C4-2B (cell line): ENCODE measurements around the gene IL1RAPL2.

ENCODE experiments used
- H3K27ac ChIP-seq: fragments of 450-650 bp; 2 replicates; pipeline ENCODE4 v1.5.1; 2017
- ZFX ChIP-seq: fragments of 450-650 bp; IDR thresholded peaks from 2 replicates; pipeline ENCODE4 v1.6.1; 2017
- TF ChIP-seq, protein P1 (sequence below): fragments of 450-650 bp; conservative IDR thresholded peaks from 2 replicates; pipeline ENCODE4 v1.5.1; 2017; ENCODE audit warnings: mild to moderate bottlenecking

Gene IL1RAPL2

GRCh38 chrX:105543283-105543682 lies 977.3 kb downstream of the IL1RAPL2 start:
- no peak overlapping the region for H3K27ac ChIP-seq
- TF ChIP-seq, protein P1, sequence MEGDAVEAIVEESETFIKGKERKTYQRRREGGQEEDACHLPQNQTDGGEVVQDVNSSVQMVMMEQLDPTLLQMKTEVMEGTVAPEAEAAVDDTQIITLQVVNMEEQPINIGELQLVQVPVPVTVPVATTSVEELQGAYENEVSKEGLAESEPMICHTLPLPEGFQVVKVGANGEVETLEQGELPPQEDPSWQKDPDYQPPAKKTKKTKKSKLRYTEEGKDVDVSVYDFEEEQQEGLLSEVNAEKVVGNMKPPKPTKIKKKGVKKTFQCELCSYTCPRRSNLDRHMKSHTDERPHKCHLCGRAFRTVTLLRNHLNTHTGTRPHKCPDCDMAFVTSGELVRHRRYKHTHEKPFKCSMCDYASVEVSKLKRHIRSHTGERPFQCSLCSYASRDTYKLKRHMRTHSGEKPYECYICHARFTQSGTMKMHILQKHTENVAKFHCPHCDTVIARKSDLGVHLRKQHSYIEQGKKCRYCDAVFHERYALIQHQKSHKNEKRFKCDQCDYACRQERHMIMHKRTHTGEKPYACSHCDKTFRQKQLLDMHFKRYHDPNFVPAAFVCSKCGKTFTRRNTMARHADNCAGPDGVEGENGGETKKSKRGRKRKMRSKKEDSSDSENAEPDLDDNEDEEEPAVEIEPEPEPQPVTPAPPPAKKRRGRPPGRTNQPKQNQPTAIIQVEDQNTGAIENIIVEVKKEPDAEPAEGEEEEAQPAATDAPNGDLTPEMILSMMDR: no peak
- TF ChIP-seq ZFX: no peak

DNA sequence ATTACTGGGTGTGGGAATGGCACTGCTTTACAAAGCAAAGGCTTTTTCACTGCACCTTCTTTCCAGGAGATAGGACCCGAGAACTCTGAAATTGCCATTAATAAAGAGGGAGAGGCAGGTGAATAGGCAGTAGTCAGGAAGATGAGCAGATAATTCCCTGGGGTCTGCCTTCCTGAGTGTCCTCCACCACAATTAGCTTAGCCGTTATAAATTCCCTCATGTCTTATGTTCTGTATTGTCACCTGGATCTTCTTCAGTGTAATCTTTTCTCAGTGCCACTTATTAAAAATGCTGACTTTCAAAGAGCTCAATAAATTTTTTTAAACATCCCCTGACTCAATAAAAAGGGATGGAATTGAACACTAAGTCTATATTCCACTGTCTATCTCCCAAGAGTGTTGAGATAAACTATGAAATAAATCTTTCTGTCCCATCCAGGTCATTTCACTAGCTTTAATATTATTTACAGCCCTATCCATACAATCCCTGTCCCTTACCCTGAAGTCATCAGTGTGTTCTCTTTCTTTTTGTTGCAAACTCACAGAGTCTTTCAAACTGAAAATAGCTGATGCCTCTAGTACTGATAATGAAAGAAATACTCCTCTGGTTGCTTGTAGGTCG lies 984.2 kb downstream of the IL1RAPL2 start:
- no peak overlapping the region for H3K27ac ChIP-seq
- no peak for TF ChIP-seq ZFX
- TF ChIP-seq, protein P1: no peak

DNA sequence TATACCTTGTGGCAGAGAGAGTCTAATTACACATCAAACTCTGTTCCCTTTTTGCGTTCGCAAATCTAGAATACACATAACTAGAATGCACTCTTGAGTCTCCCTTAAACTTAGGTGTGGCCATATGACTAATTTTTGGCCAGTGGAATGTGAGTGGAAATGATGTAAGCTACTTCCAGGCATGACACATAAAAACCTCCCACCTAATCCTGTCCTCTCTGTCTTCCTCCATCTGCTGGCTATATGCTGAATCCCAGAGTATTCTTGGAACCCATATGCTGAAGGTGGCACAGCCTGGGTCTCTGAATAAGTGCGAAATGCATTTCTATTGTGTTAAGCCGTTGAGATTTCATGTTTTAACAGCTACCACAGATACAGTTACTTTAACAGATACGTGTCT lies 986.4 kb downstream of the IL1RAPL2 start:
- no peak overlapping the region for H3K27ac ChIP-seq

GRCh38 chrX:105553118-105553517 lies 987.1 kb downstream of the IL1RAPL2 start:
- no peak overlapping the region for H3K27ac ChIP-seq
- TF ChIP-seq, protein P1: no peak
- TF ChIP-seq ZFX: no peak

More for the DNA sequence above, 986.4 kb downstream of the IL1RAPL2 start:
- no peak for TF ChIP-seq ZFX
- TF ChIP-seq, protein P1: no peak

GRCh38 chrX:105564501-105564900 lies 998.5 kb downstream of the IL1RAPL2 start:
- H3K27ac ChIP-seq: no peak overlapping the region
- no peak for TF ChIP-seq ZFX
- TF ChIP-seq, protein P1: no peak

- H3K27ac ChIP-seq: no peak overlapping the region
- no peak for TF ChIP-seq ZFX
- TF ChIP-seq, protein P1: no peak
Measured at GRCh38 chrX:105565856-105566255, 999.9 kb downstream of the IL1RAPL2 start.

GRCh38 chrX:105567082-105567481 lies 1001.1 kb downstream of the IL1RAPL2 start:
- H3K27ac ChIP-seq: no peak overlapping the region
- no peak for TF ChIP-seq ZFX
- TF ChIP-seq, protein P1: no peak
